Measurements from ENCODE around the gene PEAK1. TPM values are rescaled to one million over a fixed set of nuclear protein-coding genes. Genes with fewer than 3 reads are reported as not detected.

The PEAK1 gene
- total and polyA plus RNA-seq, 10 of the 15 experiments (the other 5 are each of a cell fraction or from before 2014, with no cell fraction given): 0.62 to 24.2 (median 11.2) TPM

GRCh38 chr15:77085297-77085696 is 334.6 kb downstream of the PEAK1 start:
- H2AFZ ChIP-seq (ENCODE audit: control insufficient read depth, low read depth, low read length): no peak overlapping the region
- DNase-seq (ENCODE audit: low read depth, low spot score): no peak
- ATAC-seq: peak; percentile 67
- WGBS (ENCODE audit: insufficient coverage, insufficient replicate concordance, low lambda C conversion rate, missing lambda C conversion rate): 7% methylated on average over 2 of the region's 2 CpGs
- no peak overlapping the region for H3K4me3 ChIP-seq
- H3K27me3 ChIP-seq (replicated peaks in 1 of 2; ENCODE audit: control insufficient read depth in 2 of 2, insufficient read depth in 2 of 2, low read length in 1 of 2): no peaks in the 10 kb centered on the region
- no TSS peak for BruUV-seq (replicated peaks)
- 0 out of 2 replicates have a peak, but pooled peaks have one; percentile 50 for TF ChIP-seq NFIC (IDR thresholded peaks at IDR 0.05; ENCODE audit: low read depth, low read length)
- TF ChIP-seq, protein P1, sequence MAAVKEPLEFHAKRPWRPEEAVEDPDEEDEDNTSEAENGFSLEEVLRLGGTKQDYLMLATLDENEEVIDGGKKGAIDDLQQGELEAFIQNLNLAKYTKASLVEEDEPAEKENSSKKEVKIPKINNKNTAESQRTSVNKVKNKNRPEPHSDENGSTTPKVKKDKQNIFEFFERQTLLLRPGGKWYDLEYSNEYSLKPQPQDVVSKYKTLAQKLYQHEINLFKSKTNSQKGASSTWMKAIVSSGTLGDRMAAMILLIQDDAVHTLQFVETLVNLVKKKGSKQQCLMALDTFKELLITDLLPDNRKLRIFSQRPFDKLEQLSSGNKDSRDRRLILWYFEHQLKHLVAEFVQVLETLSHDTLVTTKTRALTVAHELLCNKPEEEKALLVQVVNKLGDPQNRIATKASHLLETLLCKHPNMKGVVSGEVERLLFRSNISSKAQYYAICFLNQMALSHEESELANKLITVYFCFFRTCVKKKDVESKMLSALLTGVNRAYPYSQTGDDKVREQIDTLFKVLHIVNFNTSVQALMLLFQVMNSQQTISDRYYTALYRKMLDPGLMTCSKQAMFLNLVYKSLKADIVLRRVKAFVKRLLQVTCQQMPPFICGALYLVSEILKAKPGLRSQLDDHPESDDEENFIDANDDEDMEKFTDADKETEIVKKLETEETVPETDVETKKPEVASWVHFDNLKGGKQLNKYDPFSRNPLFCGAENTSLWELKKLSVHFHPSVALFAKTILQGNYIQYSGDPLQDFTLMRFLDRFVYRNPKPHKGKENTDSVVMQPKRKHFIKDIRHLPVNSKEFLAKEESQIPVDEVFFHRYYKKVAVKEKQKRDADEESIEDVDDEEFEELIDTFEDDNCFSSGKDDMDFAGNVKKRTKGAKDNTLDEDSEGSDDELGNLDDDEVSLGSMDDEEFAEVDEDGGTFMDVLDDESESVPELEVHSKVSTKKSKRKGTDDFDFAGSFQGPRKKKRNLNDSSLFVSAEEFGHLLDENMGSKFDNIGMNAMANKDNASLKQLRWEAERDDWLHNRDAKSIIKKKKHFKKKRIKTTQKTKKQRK (IDR thresholded peaks at IDR 0.05; ENCODE audit: low read depth, low read length): no peak
- no peak for TF ChIP-seq NRF1 (conservative IDR thresholded peaks at IDR 0.05; ENCODE audit: low read depth, low read length)
- no peak for TF ChIP-seq CBFB (IDR thresholded peaks at IDR 0.05; ENCODE audit: low read depth)
- no peak for TF ChIP-seq BCL11A (IDR thresholded peaks at IDR 0.05; ENCODE audit: low read depth, low read length)
- TF ChIP-seq JUNB (IDR thresholded peaks at IDR 0.05): peak; percentile 87
- TF ChIP-seq IRF4 (IDR thresholded peaks at IDR 0.05; ENCODE audit: low read depth, low read length): peak; percentile 79; the same call in 1 of the 2 replicates
- TF ChIP-seq DPF2 (IDR thresholded peaks at IDR 0.05): no peak
- TF ChIP-seq PKNOX1 (IDR thresholded peaks at IDR 0.05): 0 out of 2 replicates have a peak, but pooled peaks have one; percentile 12
- peak; percentile 24; the same call in 1 of the 2 replicates for TF ChIP-seq CREM (IDR thresholded peaks at IDR 0.05; ENCODE audit: low read depth)
- TF ChIP-seq SUPT20H (IDR thresholded peaks at IDR 0.05; ENCODE audit: borderline replicate concordance, control insufficient read depth, low read depth, low read length): no peak
- TF ChIP-seq ATF2 (IDR thresholded peaks at IDR 0.05; ENCODE audit: low read length): peak; percentile 27; the same call in 1 of the 2 replicates
- TF ChIP-seq RUNX3 (IDR thresholded peaks at IDR 0.05; ENCODE audit: low read length): peak; percentile 40
- no peak for TF ChIP-seq PAX8 (IDR thresholded peaks at IDR 0.05)
- no peak for TF ChIP-seq CEBPB (IDR thresholded peaks at IDR 0.05; ENCODE audit: borderline replicate concordance in 1 of 2, low read depth in 2 of 2, low read length in 2 of 2)
- TF ChIP-seq RAD21 (IDR thresholded peaks at IDR 0.05; ENCODE audit: insufficient read depth, low read depth, low read length): no peak
- 0 out of 4 replicates have a peak, but pooled peaks of 1 of the 2 experiments have one; percentile 13 for TF ChIP-seq BHLHE40 (IDR thresholded peaks at IDR 0.05; ENCODE audit: borderline replicate concordance in 1 of 2, low read depth in 2 of 2, low read length in 1 of 2)
- TF ChIP-seq SREBF2 (IDR thresholded peaks at IDR 0.05; ENCODE audit: low read length): no peak
- H3K9me3 ChIP-seq (replicated peaks; ENCODE audit: control insufficient read depth, insufficient read depth, low read length): no peaks in the 10 kb centered on the region
- no peaks in the 10 kb centered on the region for H4K20me1 ChIP-seq (ENCODE audit: control insufficient read depth, insufficient read depth)
- intact Hi-C loops (cut with micrococcal nuclease; ENCODE audit: unreplicated experiment): loop anchor here (5.0 kb wide), 1 partner anchor 113 kb away; no protein-coding TSS in a partner anchor
- ChIA-PET RAD21 (ENCODE audit: unreplicated experiment) (interaction anchor here (0.7 kb wide), 1 partner anchor 34 kb away, joined by 4 read pairs; no protein-coding TSS in a partner anchor), SMC1A (ENCODE audit: uncharacterized antibody, unreplicated experiment) (interaction anchor here (1.5 kb wide), 1 partner anchor 112 kb away, joined by 3 read pairs; no protein-coding TSS in a partner anchor), CTCF (interaction anchor here (1.2 kb wide), 1 partner anchor 34 kb away, joined by 3 read pairs; no protein-coding TSS in a partner anchor), POLR2A (interaction anchor here (0.7 kb wide), 1 partner anchor 27 kb away, joined by 3 read pairs; no protein-coding TSS in a partner anchor)
- no peaks in the 10 kb centered on the region for H3K79me2 ChIP-seq (ENCODE audit: control insufficient read depth, insufficient read depth, low read length)
- no peaks in the 10 kb centered on the region for H3K36me3 ChIP-seq (ENCODE audit: control insufficient read depth in 2 of 2, insufficient read depth in 2 of 2, low read length in 1 of 2)
- peak overlapping the region; percentile 4; the same call in 1 of the 2 replicates for H3K4me2 ChIP-seq (ENCODE audit: control insufficient read depth, insufficient read depth)
- no peak overlapping the region for H3K9ac ChIP-seq (ENCODE audit: control insufficient read depth, insufficient read depth, low read length)
- in situ Hi-C loops (cut with MboI): no loop called here
- H3K4me1 ChIP-seq (ENCODE audit: control insufficient read depth, insufficient read depth, low read length): peaks cover 35% of the 10 kb centered on the region
- H3K27ac ChIP-seq (ENCODE audit: control insufficient read depth, insufficient read depth): no peak overlapping the region
- peak; percentile 78 for FAIRE-seq

Measured in GM12878 (cell line).